GM18502 (cell line): ENCODE results near the gene NENF.

Source experiments
- ATAC-seq: cut with Tn5 transposase; IDR thresholded peaks from one replicate; pipeline ENCODE4 v1.9.1; 2021; ENCODE audit warnings: mild to moderate bottlenecking; ENCODE audit not compliant: unreplicated experiment, poor library complexity

The NENF gene

DNA sequence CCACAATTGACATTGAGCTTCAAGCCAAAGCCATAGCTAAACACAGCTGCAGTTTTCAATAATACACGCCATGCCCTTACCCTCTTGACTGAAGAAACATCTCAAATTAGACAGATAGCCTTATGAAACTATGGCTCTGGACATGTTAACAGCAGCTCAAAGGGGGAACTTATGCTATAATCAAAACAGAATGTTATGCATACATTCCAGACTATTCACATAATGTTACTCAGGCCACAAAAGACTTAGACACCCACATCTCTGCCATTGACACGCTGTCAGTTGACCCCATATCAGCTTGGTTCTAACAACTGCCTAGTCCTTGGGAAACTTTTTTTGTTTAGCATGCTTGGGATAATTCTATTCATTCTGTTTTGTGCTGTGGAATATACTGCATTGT lies 2.3 kb upstream of the NENF start:
- no peak for ATAC-seq

DNA sequence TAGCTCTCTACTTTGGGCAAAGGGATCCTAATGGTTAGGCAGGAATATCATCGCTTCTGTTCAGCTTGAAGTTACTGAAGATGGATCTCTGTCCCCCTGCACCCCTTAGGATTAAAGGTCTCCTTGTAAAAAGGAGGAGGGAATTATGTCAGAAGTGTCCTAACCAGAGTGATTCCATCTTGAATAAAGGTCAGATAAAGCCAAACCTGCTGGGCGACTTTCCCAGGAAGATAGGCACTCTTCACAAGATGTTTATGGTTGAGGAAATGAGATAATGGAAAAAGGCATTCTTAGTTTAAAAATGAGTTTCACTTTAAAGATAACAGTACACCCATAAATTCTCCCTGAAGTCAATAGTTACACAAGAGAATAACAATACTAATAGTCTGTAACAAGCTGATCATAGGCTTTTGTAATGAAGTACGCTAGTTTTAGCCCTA lies 1.7 kb upstream of the NENF start:
- ATAC-seq = no peak

DNA sequence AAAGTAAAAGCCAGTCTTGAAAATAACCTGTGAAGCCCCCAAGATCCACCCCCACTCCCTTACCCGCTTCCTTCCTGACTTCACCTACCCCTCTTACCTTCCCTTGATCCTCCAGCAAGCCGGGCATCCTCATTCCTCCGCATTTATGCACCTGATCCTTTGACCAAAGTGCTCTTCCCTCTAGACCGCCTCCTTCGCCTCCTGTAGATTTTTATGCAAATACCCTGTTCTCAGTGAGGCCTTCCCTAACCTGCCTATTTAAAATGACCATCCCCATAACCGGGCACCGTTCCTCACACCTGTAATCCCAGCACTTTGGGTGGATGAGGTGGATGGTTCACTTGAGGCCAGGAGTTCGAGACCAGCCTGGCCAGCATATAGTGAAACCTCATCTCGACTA lies 1.1 kb upstream of the NENF start:
- ATAC-seq = no peak

DNA sequence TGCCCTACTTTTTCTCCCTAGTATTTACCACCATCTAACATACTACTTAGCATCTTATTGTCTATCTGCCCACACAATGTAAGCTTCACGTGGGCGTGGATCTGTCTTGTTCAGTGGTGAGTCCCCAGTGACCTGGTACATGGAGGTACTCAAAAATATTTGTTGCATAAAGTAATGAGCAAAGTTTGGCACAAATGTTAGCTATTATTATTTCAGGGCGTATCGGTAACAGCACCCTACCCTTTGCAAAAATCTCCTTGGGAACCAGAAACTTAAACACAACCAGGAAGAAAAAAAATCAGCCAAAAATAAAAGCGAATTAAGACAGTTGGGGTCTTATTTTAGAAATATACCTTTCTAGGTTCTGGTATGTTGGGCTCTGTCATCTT lies 454 bp upstream of the NENF start:
- no peak for ATAC-seq

DNA sequence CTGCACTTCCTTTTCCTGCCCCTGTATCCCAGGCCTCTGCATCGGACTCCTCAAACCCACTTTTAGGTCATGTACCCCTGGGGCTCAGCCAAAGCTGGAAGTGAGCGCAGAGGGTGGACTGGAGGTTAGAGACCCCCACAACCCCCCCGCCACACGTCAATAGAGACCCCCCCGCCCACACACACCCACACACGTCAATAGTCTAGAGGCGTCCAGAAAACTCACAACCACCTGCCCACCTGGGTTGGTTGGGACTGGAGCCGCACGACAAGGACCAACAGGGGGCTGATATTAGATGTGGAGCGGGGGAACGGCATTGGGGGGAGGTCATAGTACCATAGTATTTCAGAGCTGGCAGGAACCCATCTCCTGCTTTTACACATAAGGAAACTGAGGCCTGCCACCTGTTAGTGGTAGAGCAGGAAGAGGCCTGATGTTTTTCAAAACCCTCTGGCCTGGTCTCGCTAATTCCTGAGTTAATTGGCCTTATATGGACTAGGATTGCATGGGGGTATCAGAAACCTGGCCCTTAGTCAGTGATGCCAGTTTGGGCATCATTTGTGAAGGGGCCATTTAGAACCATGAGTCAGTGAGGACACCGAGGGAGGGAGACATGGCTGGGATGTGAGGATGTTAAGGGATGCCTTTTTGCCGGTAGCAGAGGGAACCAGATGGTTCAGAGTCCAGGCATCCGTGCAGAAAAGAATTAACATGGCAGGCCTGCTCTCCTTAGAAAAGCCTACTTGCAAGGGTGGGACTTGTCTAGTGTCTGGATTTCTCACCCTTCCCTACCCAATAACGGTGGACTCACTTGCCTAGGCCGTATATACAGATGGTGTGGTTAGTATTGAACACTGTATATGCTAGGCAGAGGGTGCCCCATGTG lies 1.1 kb downstream of the NENF start:
- ATAC-seq = no peak

DNA sequence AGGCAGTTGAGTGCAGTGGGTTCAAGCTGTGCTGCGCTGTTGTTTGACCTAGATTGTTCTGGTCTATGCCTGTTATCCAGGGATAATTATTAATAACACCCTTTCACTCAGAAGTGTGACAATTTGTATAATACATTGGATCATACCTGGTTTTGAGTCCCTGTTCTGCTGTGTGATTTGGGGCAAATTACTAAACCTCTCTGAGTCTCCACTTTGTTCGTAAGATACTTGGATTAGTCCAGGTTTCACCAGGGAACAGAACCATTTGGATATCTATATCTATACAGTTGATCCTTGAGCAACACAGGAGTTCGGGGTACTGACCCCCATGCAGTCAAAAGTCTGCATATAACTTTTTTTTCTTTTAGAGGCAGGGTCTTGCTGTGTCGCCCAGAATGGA lies 2.3 kb downstream of the NENF start:
- ATAC-seq = no peak

DNA sequence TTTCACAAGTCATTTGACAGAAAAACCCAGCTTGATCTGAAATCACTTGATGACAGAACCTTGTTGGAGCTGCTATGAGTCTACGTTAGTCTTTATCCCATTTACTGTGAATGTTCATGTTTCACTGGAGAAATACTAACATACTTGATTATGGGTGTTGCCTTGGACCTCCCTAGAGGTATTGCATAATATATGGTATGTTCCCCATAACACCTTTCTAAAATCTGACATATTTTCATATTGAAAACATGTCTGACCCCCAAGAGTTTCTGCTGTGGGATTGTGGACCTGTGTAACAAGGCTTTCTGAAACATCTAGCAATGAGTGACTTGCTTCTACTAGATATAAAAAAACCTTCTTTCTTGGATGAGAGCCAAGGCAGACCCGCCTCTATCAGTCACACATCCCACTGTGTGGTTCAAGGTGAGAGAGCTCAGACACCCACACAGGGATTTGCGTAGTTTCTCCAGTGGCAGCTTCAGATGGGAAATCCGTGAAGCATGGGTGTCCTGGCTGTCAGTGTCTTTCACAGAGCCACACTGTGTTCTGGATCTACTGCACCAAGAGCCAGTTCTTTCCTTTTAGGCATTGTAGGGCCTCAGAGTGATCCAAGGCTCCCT lies 4.6 kb downstream of the NENF start:
- no peak for ATAC-seq

DNA sequence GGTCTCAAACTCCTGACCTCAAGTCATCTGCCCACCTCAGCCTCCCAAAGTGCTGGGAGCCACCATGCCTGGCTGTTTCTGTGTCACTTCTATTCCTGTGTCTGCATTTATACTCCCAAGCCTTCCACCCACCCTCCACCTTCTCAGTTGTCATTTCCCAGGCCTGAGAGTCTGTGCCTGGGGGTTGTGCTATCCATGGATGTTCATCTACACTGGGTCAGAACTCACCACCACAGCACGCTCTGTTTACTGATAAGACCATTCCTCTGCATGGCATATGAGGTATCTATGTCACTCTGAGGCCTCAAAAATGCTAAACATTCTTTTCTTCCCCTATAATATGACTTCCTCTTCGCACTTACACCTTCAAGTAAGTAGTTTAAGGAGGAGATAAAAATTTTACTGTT lies 6.1 kb downstream of the NENF start:
- no peak for ATAC-seq

DNA sequence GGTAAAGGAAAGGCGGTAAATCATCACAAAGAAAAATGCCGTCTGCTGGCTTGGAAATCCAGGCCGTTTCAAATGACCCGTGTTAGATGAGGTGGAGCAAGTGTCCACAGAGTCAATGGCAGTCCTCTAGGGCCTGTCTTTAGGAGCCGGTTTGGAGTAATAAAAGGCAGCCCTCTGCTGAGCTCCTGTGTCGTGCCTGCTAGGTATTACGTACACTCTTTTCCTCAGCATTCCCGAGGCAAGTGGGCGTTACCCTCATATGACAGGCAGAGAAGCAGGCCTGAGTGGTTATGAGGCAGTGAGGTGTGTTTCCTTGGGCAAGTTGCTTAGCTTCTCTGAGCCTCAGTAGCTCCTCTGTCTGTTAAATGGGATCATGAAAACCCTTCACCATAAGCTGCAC lies 7.7 kb downstream of the NENF start:
- ATAC-seq = no peak

DNA sequence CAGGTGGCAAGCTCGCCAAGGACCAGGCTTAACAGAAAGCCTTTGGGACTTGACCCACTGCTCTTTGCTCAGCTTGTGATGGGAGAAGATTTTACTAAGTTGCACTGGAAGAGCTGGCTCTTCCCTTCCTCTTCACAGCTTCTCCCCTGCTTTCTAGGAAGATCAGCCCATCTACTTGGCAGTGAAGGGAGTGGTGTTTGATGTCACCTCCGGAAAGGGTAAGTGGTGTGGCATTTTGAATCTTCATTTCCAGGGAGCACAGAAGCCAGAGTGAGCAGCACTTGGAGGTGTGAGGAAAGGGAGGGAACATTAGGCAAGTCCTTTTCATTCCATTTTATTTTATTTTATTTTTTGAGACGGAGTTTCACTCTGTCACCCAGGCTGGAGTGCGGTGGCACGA lies 9.7 kb downstream of the NENF start:
- ATAC-seq = no peak

DNA sequence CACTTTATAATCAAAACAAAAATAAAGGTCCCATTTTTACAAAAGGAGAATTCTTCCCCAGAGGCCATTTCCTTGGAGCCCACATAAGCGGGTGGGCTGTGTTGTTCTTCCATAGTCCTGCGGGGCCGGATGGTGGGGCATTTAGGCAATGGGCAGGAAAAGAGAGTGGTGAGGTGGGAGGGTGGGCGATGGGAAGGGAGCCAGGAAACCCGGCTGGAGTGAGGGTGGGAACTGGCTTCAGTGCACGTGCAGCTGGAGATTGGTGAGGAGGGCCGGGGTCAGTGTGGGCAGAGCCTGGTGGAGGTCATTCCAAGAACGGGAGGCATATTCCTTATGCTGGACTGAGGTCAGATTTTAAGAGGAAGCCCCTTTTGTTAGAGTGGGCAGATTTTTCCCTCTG lies 13.6 kb downstream of the NENF start:
- ATAC-seq = no peak

DNA sequence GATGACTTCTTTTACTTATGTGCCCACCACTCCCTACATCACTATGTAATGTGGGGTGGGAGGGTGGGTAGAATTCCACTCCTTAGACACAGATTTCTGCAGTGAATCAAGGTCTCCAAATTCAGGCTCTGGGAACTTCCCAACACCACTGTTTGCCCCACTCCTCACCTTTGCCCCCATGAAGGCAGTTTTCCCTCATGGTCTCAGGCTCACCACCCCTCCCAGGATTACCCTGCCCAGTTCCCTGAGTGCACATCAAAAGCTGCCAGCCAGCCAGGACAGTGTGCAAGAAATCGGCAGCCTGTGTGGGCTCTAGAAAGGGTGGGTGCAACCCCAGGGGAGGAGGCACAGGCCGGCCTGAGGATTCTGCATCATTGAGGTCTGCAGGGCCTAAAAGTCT lies 14.8 kb downstream of the NENF start:
- ATAC-seq = no peak

DNA sequence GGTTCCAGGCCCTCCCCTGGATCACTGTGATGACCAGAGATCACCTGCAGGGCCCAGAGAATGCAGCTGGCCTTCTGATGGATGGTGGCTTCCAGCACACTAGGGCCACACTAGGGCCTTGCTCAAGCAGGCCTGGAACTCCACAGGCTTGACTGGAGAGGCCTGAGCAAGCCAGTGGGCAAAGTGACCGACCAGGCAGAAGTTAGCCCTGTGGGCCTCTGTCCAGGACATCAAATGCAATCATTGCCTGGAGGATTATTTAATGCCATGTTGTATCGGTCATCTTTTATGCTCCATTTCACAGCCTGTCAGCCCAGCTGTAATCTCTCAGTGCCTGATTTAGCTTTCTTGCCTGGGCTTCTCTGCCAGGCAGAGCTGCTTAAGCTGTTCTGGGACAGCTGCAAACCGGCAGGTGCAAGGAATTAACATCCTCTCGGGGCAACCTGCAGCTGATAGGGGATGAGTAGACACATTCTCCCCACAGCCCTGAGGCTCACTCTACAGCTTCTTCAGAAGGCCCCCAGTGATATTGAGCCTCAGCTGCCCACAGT lies 17.7 kb downstream of the NENF start:
- no peak for ATAC-seq

DNA sequence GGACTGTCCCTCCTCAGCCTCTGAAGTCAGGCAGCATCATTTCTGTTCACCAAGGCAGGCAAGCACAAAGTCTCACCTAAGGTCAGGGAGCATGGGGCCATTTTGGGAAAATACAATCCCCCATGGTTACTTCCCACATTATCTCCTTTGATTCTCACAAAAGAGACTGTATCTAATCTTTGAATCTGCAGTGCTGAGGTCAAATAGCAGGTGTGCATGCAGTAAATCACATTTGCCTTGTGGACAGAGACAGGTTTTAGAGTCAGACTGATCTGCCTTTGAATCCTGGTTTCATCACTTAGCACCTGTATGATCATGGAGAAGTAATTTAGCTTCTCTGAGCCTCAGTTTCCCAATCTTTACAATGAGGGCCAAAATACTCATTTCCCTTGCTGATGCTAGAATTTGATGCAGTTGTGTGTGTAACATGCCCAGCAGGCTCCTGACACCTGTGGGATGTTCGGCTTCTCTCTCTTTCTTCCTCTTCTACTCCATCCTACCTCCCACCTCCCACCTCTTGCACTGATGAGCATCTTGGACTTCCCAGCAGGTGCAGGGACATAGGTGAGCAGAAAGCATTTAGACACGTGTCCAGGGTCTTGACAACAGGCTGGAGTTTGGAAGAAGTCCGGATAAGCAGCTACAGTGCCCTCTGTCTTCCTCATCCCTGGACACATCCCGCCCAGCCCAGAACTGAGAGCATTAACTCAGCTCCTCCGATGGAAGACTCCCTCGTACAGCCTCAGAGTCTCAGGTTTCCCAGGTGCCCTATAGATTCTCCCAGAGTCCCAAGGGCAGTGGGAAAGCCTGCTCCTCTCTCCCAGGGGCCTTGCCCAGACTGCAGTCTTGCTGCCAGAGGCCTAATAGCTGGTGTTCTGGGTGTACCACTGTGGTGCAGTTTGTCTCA lies 18.9 kb downstream of the NENF start:
- ATAC-seq = no peak

DNA sequence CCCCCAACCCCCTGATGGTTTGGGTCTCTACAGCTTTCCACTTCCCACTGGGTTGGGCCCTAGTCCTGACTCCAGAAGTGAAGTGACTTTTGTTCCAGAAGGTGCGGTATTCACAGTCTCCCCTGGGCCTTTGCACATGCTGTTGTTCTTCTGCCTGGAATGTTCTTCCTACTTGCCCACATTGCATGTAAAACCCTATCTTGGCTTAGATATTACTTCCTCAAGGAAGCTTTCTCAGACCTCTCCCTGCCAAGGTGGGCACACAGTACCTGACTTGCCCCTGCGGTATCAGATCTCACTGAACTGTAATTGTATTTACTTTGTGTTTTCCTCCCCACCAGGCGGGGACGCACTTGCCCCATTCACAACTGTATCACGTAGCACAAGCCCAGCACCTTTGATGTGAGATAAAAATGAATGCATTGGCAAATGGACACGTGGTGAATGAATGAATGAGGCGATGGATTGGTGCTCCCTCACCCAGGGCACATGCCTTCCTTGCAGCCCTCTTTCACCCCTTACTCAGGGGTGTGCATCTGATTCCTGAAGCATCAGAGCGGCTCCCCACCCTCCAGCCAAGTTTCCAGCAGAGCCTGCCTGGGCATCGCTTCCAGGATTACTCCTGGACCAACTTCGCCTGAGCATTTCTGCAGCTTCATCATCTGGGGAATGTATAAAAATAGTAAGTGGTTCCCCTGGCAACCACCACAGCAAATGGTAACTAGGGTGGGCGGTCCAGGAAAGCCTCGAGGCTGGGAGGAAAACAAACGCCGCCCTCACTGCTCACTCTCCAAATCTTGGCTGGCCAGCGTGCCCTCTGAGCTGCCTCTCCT lies 19.8 kb downstream of the NENF start:
- no peak for ATAC-seq

DNA sequence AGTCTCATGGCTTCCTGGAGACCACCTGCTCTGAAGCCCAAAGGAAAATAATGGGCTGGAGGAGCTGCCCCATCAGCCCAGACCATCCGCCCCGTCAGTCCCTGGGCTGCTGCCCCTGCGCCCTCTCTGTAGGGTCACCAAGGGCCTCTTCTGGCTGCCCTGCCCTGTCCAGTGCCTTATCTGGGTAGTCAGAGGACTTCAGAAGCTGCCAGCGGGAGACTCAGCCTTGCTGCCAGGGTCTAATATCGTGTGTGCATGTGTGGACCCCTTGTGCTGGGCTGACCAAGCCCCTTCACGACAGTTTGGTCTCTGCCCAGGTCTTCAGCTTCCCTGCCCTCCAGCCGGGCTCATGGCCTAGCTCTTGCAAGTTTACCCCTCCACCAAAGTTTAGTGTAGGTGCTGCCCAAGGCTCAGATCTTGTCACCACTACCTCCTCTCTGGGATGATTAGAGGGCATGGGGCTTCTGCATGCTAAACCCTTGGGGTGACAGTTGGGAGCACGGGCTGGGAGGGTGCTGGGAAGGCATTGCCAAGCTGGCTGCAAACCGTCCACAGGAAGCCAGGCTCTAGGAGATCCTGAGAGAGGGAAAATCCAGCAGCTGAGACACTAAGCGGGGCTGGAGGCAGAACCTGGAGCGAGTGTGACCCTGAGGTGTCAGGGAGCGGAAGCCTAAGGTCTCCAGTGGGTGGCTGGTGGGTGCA lies 20.6 kb downstream of the NENF start:
- ATAC-seq = no peak

DNA sequence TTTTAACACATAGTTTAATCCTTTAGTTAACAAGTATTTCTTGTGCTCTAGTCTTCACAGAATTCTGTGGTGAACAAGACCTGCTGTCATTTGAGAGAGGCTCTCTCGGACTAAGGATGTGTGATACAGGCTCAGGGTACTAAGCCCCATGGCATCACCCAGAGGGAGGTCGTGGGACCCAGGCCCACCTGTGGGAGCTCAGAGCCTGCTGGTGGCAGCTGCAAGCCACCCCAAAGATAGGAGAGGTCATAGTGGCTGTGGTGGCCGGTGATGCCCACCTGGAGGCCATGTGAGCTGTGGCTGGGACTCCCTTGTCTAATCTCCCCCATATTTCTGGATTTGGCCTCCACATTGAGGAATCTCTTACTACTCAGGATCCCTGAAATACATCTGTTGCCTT lies 22.0 kb downstream of the NENF start:
- no peak for ATAC-seq

DNA sequence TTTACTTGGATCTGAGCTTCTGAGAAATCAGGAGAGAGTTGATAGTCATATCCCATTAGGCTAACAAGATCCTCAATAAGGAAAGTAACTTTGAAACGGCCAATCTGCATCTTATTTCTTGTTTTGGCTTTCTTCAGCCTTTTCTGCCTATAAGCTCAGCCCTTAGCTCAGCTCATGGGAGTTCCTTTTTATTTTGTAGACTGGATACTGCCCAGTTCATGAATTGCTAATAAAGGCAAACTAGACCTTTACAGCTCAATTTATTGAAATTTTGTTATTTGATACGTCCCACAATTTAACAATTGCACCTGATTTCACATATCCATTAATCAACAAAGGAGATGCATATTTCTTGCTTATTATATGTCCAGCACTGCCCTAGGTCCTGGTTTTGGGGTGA lies 22.7 kb downstream of the NENF start:
- ATAC-seq = no peak

DNA sequence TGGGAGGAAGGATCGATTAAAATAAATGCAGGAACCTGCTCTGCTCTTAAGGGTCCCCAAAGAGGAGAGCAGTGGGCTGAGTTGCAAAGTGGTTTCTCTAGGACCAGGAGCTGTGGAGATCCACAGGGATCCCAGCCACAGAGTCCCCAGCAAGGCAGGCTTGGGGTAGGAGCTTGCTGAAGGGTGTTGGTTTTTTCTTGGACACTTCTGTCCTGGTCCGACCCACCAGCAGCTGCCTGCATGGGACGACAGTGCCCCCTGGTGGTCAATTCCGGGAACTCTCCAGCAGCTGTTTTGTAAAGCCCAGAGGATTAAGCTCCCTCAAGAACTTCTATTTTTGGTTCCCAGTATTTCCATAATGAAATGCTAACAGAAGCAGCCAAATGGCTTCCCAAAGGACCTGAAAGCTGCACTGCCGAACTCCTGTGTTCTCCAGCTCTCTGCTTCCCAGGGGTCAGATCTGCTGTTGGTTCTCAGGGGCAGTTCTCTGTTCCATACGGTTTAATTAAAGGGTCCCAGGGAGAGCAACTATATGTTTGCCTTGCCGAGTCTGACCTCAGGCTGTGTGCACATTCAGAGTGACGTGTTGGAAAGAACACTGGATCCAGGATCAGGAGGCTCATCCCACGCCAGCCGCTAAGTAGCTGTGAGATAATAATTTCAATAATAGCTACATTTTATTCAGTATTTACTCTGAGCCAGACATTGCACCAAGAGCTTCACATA lies 23.2 kb downstream of the NENF start:
- peak; percentile 72 for ATAC-seq
